GM23248 (cell line): ENCODE results near the gene BMP8A. TPM values are rescaled to one million over a fixed set of nuclear protein-coding genes. Genes with fewer than 3 reads are reported as not detected.

Experiments used
- DNase-seq: peaks from one replicate; pipeline ENCODE4 v3.0.0-alpha.2; 2015
- H2AFZ ChIP-seq: fragments of 200-600 bp; sonication (generic); 2 replicates; pipeline ENCODE4 v1.6.1; 2016; ENCODE audit warnings: antibody characterized with exemption
- H3F3A ChIP-seq: fragments of 200-600 bp; sonication (generic); 2 replicates; pipeline ENCODE4 v1.6.1; 2016; ENCODE audit warnings: mild to moderate bottlenecking, antibody characterized with exemption, mixed run types; ENCODE audit not compliant: insufficient read depth
- H3K27ac ChIP-seq: fragments of 200-600 bp; sonication (generic); 2 replicates; pipeline ENCODE4 v1.5.1; 2016; ENCODE audit warnings: mild to moderate bottlenecking
- H3K27me3 ChIP-seq: fragments of 200-600 bp; sonication (generic); replicated peaks from 2 replicates; pipeline ENCODE4 v1.6.1; 2016; ENCODE audit warnings: mild to moderate bottlenecking; ENCODE audit not compliant: insufficient read depth
- H3K36me3 ChIP-seq: fragments of 200-600 bp; sonication (generic); 2 replicates; pipeline ENCODE4 v1.6.1; 2016; ENCODE audit warnings: low read depth, mild to moderate bottlenecking
- H3K4me1 ChIP-seq: fragments of 200-600 bp; sonication (generic); 2 replicates; pipeline ENCODE4 v1.6.1; 2016; ENCODE audit warnings: mild to moderate bottlenecking; ENCODE audit not compliant: insufficient read depth
- H3K4me2 ChIP-seq: fragments of 200-600 bp; sonication (generic); one replicate; pipeline ENCODE4 v1.6.1; 2016; ENCODE audit warnings: mild to moderate bottlenecking; ENCODE audit not compliant: unreplicated experiment
- H3K4me3 ChIP-seq: fragments of 200-600 bp; sonication (generic); 2 replicates; pipeline ENCODE4 v1.5.1; 2016; ENCODE audit warnings: mild to moderate bottlenecking
- H3K79me2 ChIP-seq: fragments of 200-600 bp; sonication (generic); 2 replicates; pipeline ENCODE4 v1.6.1; 2016; ENCODE audit warnings: mild to moderate bottlenecking; ENCODE audit not compliant: insufficient read depth
- H3K9ac ChIP-seq: fragments of 200-600 bp; sonication (generic); 2 replicates; pipeline ENCODE4 v1.6.1; 2016; ENCODE audit warnings: mild to moderate bottlenecking
- H3K9me2 ChIP-seq: fragments of 200-600 bp; sonication (generic); 2 replicates; pipeline ENCODE4 v1.6.1; 2016; ENCODE audit warnings: mixed run types, mild to moderate bottlenecking, moderate library complexity; ENCODE audit not compliant: insufficient read depth
- H3K9me3 ChIP-seq: fragments of 200-600 bp; sonication (generic); one replicate; pipeline ENCODE4 v1.6.1; 2017; ENCODE audit warnings: low read depth
- H4K20me1 ChIP-seq: fragments of 200-600 bp; sonication (generic); 2 replicates; pipeline ENCODE4 v1.6.0; 2016; ENCODE audit not compliant: insufficient read depth
- EZH2 ChIP-seq: fragments of 200-600 bp; sonication (generic); IDR thresholded peaks from 2 replicates; pipeline ENCODE4 v1.6.1; 2018; ENCODE audit warnings: antibody characterized with exemption, mild to moderate bottlenecking; ENCODE audit not compliant: insufficient read depth, poor library complexity, severe bottlenecking
- EZH2phosphoT487 ChIP-seq: fragments of 200-600 bp; sonication (generic); IDR thresholded peaks from 2 replicates; pipeline ENCODE4 v1.6.1; 2018; ENCODE audit warnings: antibody characterized with exemption, moderate library complexity, mild to moderate bottlenecking, low read depth; ENCODE audit not compliant: insufficient read depth
- WGBS, 2 experiments: methylation state at CpG; one replicate each; pipeline ENCODE4 v1.1.6; 2015 to 2017; ENCODE audit warnings: low lambda C conversion rate in 2 of 2, low coverage in 1 of 2; ENCODE audit errors: missing lambda C conversion rate in 2 of 2; 5-methylcytosine and 5-hydroxymethylcytosine counted together
- in situ Hi-C: fragments of 300-500 bp; cut with MboI; formaldehyde crosslinking; loops from 2 replicates; pipeline ENCODE4 v1.15.0; 2020
- polyA plus RNA-seq: library from polyadenylated mRNA; unstranded; fragments of >200 nt; fragmentation: Nextera tagmentation; extraction: Ambion mirVana; gene quantifications from 2 replicates; pipeline ENCODE4 v1.2.1, GENCODE V29; 2016
- total RNA-seq: library from RNA; depleted of rRNA; stranded (reverse); fragments of >200 nt; shearing (Covaris generic); gene quantifications from 2 replicates; pipeline ENCODE4 v1.2.3, GENCODE V29; 2014

Gene BMP8A
- total and polyA plus RNA-seq, 2 experiments from 2014 or later: not detected

- 82 to 90% methylated on average over 27 to 29 of the region's 29 CpGs for WGBS, 2 experiments
- no peak for TF ChIP-seq EZH2phosphoT487
- H3K4me1 ChIP-seq: no peaks in the 10 kb centered on the region
- no peaks in the 10 kb centered on the region for H3K36me3 ChIP-seq
- H3K27ac ChIP-seq: no peak overlapping the region
- no peak overlapping the region for H3K4me2 ChIP-seq
- no peaks in the 10 kb centered on the region for H3K9me2 ChIP-seq
- no peak overlapping the region for H3K9ac ChIP-seq
- no peak overlapping the region for H3K4me3 ChIP-seq
- H3F3A ChIP-seq: no peaks in the 10 kb centered on the region
- H2AFZ ChIP-seq: no peak overlapping the region
- in situ Hi-C loops: no loop called here
- DNase-seq: no peak
- H3K9me3 ChIP-seq: no peaks in the 10 kb centered on the region
- no peaks in the 10 kb centered on the region for H4K20me1 ChIP-seq
- no peaks in the 10 kb centered on the region for H3K79me2 ChIP-seq
- H3K27me3 ChIP-seq: no peaks in the 10 kb centered on the region
Observed at GRCh38 chr1:39522661-39523567, 31.5 kb downstream of the BMP8A start.

GRCh38 chr1:39524171-39524570 is 32.7 kb downstream of the BMP8A start:
- H3F3A ChIP-seq: no peaks in the 10 kb centered on the region
- no peak overlapping the region for H3K4me2 ChIP-seq
- H3K4me1 ChIP-seq: no peaks in the 10 kb centered on the region
- no peaks in the 10 kb centered on the region for H3K27me3 ChIP-seq
- no peaks in the 10 kb centered on the region for H3K79me2 ChIP-seq
- in situ Hi-C loops: no loop called here
- no peak overlapping the region for H3K27ac ChIP-seq
- H2AFZ ChIP-seq: no peak overlapping the region
- H3K36me3 ChIP-seq: peaks cover 4% of the 10 kb centered on the region; the same call in 1 of the 2 replicates
- WGBS, 2 experiments: 70 to 73% methylated on average over 6 of the region's 6 CpGs
- no peak for DNase-seq
- H3K9ac ChIP-seq: no peak overlapping the region
- H4K20me1 ChIP-seq: no peaks in the 10 kb centered on the region
- no peaks in the 10 kb centered on the region for H3K9me2 ChIP-seq
- H3K4me3 ChIP-seq: no peak overlapping the region
- H3K9me3 ChIP-seq: no peaks in the 10 kb centered on the region
- no peak for TF ChIP-seq EZH2phosphoT487
- no peak for TF ChIP-seq EZH2

- in situ Hi-C loops: loop anchor here (25.0 kb wide), 1 partner anchor 437 kb away; no protein-coding TSS in a partner anchor
- H4K20me1 ChIP-seq: no peaks in the 10 kb centered on the region
- no peak overlapping the region for H2AFZ ChIP-seq
- no peak for DNase-seq
- no peaks in the 10 kb centered on the region for H3F3A ChIP-seq
- no peaks in the 10 kb centered on the region for H3K9me3 ChIP-seq
- no peaks in the 10 kb centered on the region for H3K79me2 ChIP-seq
- no peaks in the 10 kb centered on the region for H3K9me2 ChIP-seq
- H3K9ac ChIP-seq: no peak overlapping the region
- H3K4me1 ChIP-seq: no peaks in the 10 kb centered on the region
- H3K36me3 ChIP-seq: peaks cover 10% of the 10 kb centered on the region; the same call in 1 of the 2 replicates
- H3K27me3 ChIP-seq: no peaks in the 10 kb centered on the region
- WGBS, 2 experiments: 81 to 86% methylated on average over 13 to 15 of the region's 15 CpGs
- no peak overlapping the region for H3K27ac ChIP-seq
- H3K4me3 ChIP-seq: no peak overlapping the region
- TF ChIP-seq EZH2phosphoT487: no peak
- no peak for TF ChIP-seq EZH2
- no peak overlapping the region for H3K4me2 ChIP-seq
Observed at GRCh38 chr1:39524591-39525365, 33.3 kb downstream of the BMP8A start.

DNA sequence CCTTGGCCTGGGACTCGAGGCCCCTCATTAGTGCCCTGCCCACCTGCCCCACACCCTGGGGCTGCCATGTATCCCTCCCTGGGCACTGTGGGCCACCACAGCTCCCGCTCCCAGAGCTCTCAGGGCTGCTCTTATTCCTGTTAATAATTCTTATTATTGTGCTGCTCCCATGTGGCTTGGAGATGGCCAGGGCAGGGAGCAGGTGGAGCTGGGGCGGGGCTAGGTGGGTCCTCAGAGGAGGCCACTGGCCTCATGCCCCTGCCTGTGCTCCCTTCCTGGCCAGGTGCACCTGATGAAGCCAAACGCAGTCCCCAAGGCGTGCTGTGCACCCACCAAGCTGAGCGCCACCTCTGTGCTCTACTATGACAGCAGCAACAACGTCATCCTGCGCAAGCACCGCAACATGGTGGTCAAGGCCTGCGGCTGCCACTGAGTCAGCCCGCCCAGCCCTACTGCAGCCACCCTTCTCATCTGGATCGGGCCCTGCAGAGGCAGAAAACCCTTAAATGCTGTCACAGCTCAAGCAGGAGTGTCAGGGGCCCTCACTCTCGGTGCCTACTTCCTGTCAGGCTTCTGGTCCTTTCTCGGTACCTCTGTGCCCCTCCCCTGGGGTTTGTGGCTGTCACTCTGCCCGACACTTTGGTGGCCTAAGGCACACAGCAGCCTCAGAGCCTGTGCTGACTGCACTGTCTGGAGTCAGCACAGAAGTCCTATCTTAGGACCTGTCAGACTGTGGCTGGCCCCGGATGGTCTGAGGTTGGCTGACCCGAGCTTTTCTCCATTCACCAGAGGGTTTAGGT is 34.1 kb downstream of the BMP8A start:
- Histone ChIP-seq H3K4me2 (no peak overlapping the region), H3F3A (no peaks in the 10 kb centered on the region), H3K27ac (no peak overlapping the region), H3K79me2 (no peaks in the 10 kb centered on the region), H4K20me1 (no peaks in the 10 kb centered on the region), H3K4me1 (no peaks in the 10 kb centered on the region), H3K4me3 (no peak overlapping the region), H2AFZ (no peak overlapping the region), H3K9me3 (no peaks in the 10 kb centered on the region), H3K36me3 (peaks cover 10% of the 10 kb centered on the region; the same call in 1 of the 2 replicates), H3K27me3 (no peaks in the 10 kb centered on the region), H3K9me2 (no peaks in the 10 kb centered on the region), H3K9ac (no peak overlapping the region)
- no peak for DNase-seq
- in situ Hi-C loops: loop anchor here (25.0 kb wide), 1 partner anchor 438 kb away; no protein-coding TSS in a partner anchor
- TF ChIP-seq EZH2phosphoT487 (no peak), EZH2 (no peak)
- WGBS, 2 experiments: 86 to 90% methylated on average over 14 to 16 of the region's 17 CpGs
